GM12864 (cell line): ENCODE measurements around the gene TMEM91.
A peak's percentile ranks its signal among the peaks of the same experiment; 100 is the strongest.
"Not testable (repeated sequence)": the region's sequence is repeated elsewhere in the genome, so short reads cannot be mapped to it uniquely, and the experiment has no call there.

ENCODE experiments used
- DNase-seq: peaks from one replicate; pipeline ENCODE4 v3.0.0-alpha.2; 2011; ENCODE audit warnings: low read depth
- H3K4me3 ChIP-seq: 2 replicates; pipeline ENCODE4 v1.5.1; 2011; ENCODE audit warnings: mild to moderate bottlenecking, low read depth, low read length, control low read depth
- CTCF ChIP-seq: IDR thresholded peaks from 2 replicates; pipeline ENCODE4 v1.5.1; 2011; ENCODE audit warnings: low read depth, mild to moderate bottlenecking, moderate library complexity, low read length, control low read depth, inconsistent platforms; ENCODE audit errors: missing control alignments

The TMEM91 gene

DNA sequence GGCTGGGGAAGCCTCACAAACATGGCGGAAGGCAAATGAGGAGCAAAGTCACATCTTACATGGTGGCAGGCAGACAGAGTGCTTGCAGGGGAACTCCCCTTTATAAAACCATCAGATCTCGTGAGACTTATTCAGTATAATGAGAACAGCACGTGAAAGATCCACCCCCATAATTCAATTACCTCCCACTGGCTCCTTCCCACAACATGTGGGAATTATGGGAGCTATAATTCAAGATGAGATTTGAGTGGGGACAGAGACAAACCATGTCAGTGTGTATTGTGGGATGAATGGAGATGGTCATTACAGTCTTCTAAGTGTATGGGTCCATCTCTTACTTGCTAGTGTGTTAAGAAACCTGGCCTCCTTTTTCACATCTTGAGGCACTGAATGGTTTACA, 25.7 kb downstream of the TMEM91 start:
- TF ChIP-seq CTCF: no peak
- no peak overlapping the region for H3K4me3 ChIP-seq
- DNase-seq: no peak

DNA sequence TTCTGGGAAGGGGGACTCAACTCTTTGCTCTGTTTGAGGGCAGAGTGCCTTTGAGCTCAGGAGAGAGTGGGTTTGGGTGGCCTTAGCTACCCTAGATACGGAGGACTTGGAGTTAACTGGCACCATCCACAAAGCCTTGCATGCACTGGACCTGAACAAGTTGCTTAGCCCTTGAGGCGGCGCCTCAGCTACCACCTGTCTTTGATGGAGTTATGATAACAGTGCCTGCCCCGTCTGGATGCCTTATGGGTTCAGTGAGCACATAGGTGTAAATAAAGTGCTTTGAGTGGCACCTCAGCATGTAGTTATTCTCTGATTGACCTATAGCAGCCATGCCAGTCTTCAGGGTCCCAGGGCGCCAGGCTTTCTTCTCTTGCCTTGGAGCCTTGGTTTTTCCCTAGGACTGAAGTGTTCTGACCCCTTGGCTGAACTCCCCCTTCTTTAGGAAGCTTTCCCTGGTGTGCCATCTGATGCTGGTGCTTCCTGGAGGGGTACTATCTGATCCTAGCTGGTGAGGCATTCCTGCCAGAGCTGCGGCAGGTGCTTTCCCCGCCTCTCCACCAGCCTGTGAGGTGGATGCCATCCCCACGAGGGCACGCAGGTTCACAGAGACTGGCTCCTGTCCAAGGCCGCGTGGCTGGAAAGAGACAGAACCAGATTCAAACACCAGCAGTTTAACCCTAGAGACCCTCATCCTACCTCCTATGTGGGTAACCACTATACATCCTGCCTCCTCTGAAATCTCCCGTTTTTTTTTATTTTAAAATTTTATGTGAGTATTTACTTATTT, 27.0 kb downstream of the TMEM91 start:
- H3K4me3 ChIP-seq: no peak overlapping the region
- no peak for DNase-seq

DNA sequence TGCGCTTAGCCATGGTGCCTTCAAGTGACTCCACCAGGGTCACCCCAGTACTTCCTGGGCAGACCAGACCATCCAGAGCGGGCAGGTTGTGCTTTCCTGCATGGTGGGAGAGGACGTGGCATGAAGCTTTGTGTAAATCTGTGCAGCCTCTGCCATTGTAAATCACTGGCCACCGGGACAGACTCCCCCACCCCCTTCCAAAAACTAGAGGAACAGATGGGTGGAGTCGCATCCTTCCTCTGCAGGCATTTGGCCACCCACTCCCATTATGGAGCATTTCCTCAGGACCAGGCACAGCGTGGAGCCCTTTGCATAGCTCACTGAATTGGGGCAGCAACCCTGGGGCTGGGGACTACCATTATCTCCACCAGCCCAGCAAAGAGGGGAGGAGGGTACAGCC, 29.4 kb downstream of the TMEM91 start:
- no peak for DNase-seq
- no peak overlapping the region for H3K4me3 ChIP-seq
- TF ChIP-seq CTCF: no peak

More for the DNA sequence above, 27.0 kb downstream of the TMEM91 start:
- TF ChIP-seq CTCF: no peak

- no peak overlapping the region for H3K4me3 ChIP-seq
- TF ChIP-seq CTCF: no peak
- no peak for DNase-seq
Measured at GRCh38 chr19:41407271-41407670, 30.9 kb downstream of the TMEM91 start.

GRCh38 chr19:41408256-41408655, 31.9 kb downstream of the TMEM91 start:
- TF ChIP-seq CTCF: peak; percentile 18
- no peak overlapping the region for H3K4me3 ChIP-seq
- no peak for DNase-seq

DNA sequence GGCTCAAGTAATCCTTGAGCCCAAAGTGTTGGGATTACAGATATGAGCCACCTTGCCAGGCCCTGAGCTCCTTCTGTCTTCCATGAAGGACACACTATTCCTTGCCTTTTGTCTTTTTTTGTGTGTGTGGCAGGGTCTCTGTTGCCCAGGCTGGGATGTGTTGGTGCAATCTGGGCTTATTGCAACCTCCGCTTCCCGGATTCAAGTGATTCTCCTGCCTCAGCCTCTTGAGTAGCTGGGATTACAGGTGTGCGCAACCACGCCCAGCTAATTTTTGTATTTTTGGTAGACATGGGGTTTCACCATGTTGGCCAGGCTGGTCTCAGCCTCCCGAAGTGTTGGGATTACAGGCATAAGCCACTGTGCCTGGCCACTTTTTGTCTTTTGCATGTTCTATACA, 32.5 kb downstream of the TMEM91 start:
- not testable (repeated sequence) for DNase-seq, H3K4me3 ChIP-seq

- no peak for TF ChIP-seq CTCF
- no peak overlapping the region for H3K4me3 ChIP-seq
- DNase-seq: no peak
Measured at GRCh38 chr19:41409288-41409687, 33.0 kb downstream of the TMEM91 start.
